ENCODE results near the gene DTX4.

Gene DTX4

GRCh38 chr11:59192446-59193020 lies 20.6 kb downstream of the DTX4 start:
- DNase-seq, result no peak

- DNase-seq, result no peak
Observed at GRCh38 chr11:59193587-59194130, 21.7 kb downstream of the DTX4 start.

GRCh38 chr11:59195586-59195985 lies 23.7 kb downstream of the DTX4 start:
- no peak for DNase-seq

- no peak for DNase-seq
Observed at GRCh38 chr11:59196777-59197176, 24.8 kb downstream of the DTX4 start.

- no peak for DNase-seq
Observed at GRCh38 chr11:59197991-59198390, 26.1 kb downstream of the DTX4 start.

GRCh38 chr11:59198726-59199125 lies 26.8 kb downstream of the DTX4 start:
- DNase-seq, result no peak

- no peak for DNase-seq
Observed at GRCh38 chr11:59199546-59200422, 27.9 kb downstream of the DTX4 start.

- no peak for DNase-seq
Observed at GRCh38 chr11:59200423-59200746, 28.5 kb downstream of the DTX4 start.

GRCh38 chr11:59201353-59201752 lies 29.4 kb downstream of the DTX4 start:
- DNase-seq, result no peak

- DNase-seq, result no peak
Observed at GRCh38 chr11:59204746-59205145, 32.8 kb downstream of the DTX4 start.

- DNase-seq, result no peak
Observed at GRCh38 chr11:59205648-59206047, 33.7 kb downstream of the DTX4 start.

- no peak for DNase-seq
Observed at GRCh38 chr11:59206635-59207034, 34.7 kb downstream of the DTX4 start.

GRCh38 chr11:59207988-59208451 lies 36.1 kb downstream of the DTX4 start:
- DNase-seq, result peak; percentile 38 to 46

GRCh38 chr11:59208956-59209355 lies 37.0 kb downstream of the DTX4 start:
- DNase-seq, result no peak

GRCh38 chr11:59212222-59212621 lies 40.3 kb downstream of the DTX4 start:
- no peak for DNase-seq

- DNase-seq, result no peak
Observed at GRCh38 chr11:59212744-59213631, 41.1 kb downstream of the DTX4 start, which contains the start of gene MPEG1. Gene MPEG1 (minus strand): TSS chr11:59212927. CDS start chr11:59212865, 62 bp downstream.

GRCh38 chr11:59214141-59214893 lies 42.4 kb downstream of the DTX4 start:
- DNase-seq, result no peak

- no peak for DNase-seq
Observed at GRCh38 chr11:59216641-59217564, 45.0 kb downstream of the DTX4 start.

- DNase-seq, result no peak
Observed at GRCh38 chr11:59218319-59218718, 46.4 kb downstream of the DTX4 start.

GRCh38 chr11:59218893-59219292 lies 47.0 kb downstream of the DTX4 start:
- DNase-seq, result no peak

GRCh38 chr11:59219836-59220235 lies 47.9 kb downstream of the DTX4 start:
- no peak for DNase-seq
